Right lobe of liver (tissue), 6 donors: ENCODE results near the gene GLIS2. TPM values are rescaled to one million over a fixed set of nuclear protein-coding genes. Genes with fewer than 3 reads are reported as not detected.

Experiments used
- ATAC-seq, 4 donors: fragments of 200-7000 bp; cut with Tn5 transposase; one replicate each; pipeline ENCODE4 v1.9.1; 2020; ENCODE audit warnings: mild to moderate bottlenecking in 4 of 4, moderate library complexity in 4 of 4
- DNase-seq, 3 donors: peaks; one replicate each; pipeline ENCODE4 v3.0.0-alpha.2; 2020
- H3K27ac ChIP-seq, 3 donors: fragments of 200-600 bp; one replicate each; pipeline ENCODE4 v1.8.0; 2022
- H3K27me3 ChIP-seq, 2 donors: fragments of 200-600 bp; one replicate each; pipeline ENCODE4 v1.8.0; 2022
- H3K36me3 ChIP-seq, 4 donors: fragments of 200-600 bp; sonication (generic) in 1 of 4; one replicate each; pipeline versions ENCODE4 v1.5.1 to v1.8.0; 2017 to 2022; ENCODE audit warnings: control low read depth in 1 of 4
- H3K4me1 ChIP-seq, 4 donors: fragments of 200-600 bp; sonication (generic) in 1 of 4; one replicate each; pipeline versions ENCODE4 v1.5.1 to v1.8.0; 2017 to 2022; ENCODE audit warnings: control low read depth in 1 of 4
- H3K4me3 ChIP-seq, 3 donors: fragments of 200-600 bp; one replicate each; pipeline ENCODE4 v1.8.0; 2022
- H3K9me3 ChIP-seq, 4 donors: fragments of 200-600 bp; sonication (generic) in 1 of 4; one replicate each; pipeline versions ENCODE4 v1.5.1 to v1.8.0; 2017 to 2022; ENCODE audit warnings: control low read depth in 1 of 4
- POLR2A ChIP-seq: fragments of 450-650 bp; IDR thresholded peaks from one replicate; pipeline ENCODE4 v1.6.1; 2017; ENCODE audit warnings: antibody characterized with exemption, mild to moderate bottlenecking
- WGBS: methylation state at CpG from one replicate; pipeline ENCODE4 v1.1.6; 2018; ENCODE audit warnings: low coverage, low lambda C conversion rate; ENCODE audit not compliant: insufficient coverage; ENCODE audit errors: missing lambda C conversion rate; 5-methylcytosine and 5-hydroxymethylcytosine counted together
- intact Hi-C, 2 donors: fragments of 100-400 bp; cut with DNase I; formaldehyde crosslinking; loops; one replicate each; pipeline versions ENCODE4 v1.11.2 to v1.14.1; 2022
- total RNA-seq, 6 experiments: library from RNA; depleted of rRNA in 2 of 6; stranded (reverse); fragments of >200 nt in 2 of 6; fragmentation: NEBNext Ultra II Directional in 3 of 6; extraction: Animal tissue kit (Norgen Biotek cat#: 25700) in 3 of 6; gene quantifications; one replicate each; pipeline versions ENCODE4 v1.1.0 to v1.2.4, GENCODE V29; 2016 to 2023
- TF ChIP-seq, protein P1 (sequence below), 4 donors: fragments of 200-600 bp in 3 of 4; fragments of 450-650 bp in 1 of 4; IDR thresholded peaks; one replicate each; pipeline versions ENCODE4 v1.5.1 to v1.8.0; 2016 to 2022; ENCODE audit warnings: antibody characterized with exemption in 4 of 4, mild to moderate bottlenecking in 2 of 4
- donor health status: DM: no; HTN: yes; CAD: no.
- donor health status: DM: no; HTN: no; CAD: no.
- donor health status: DM: no; HTN: no; CAD: no.
- donor health status: DM: no; HTN: yes; CAD: no.
- donor health status: DM: no; HTN: yes; CAD: no.

The GLIS2 gene
- total RNA-seq, 6 experiments from 2014 or later = 0.79 to 2.6 (median 1.4) TPM

DNA sequence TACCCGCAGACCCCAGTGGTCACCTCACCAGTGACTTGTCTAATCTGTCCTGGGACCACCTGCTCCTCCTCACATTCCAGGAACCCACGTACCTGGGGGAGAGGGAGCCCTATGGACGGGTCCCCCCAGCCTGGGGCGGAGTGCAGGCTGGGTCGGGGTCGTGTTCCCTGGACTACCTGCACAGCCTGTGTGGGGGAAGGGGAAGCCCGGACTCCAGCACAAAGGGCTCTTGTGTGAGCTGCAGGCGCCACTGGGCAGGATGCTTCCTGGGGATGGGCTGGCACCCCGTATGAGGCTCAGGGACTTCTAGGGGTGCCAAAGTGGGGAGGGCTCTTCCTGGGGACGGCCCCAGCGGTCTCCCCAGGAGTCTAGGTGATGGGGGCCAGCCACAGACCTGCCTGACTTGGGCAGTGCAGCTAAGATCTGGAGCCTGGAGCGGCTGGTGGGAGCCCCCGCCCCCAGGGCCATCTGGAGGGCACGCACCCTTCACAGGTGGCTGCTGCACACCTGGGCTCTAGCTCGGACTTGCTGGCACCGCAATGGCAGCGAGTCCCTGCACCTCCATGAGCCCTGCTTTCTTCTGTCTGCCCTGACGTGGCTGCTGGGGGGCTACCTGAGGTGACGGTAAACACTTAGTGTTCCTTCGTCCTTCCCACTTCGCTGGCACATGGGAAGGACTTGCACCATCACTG lies 63.3 kb downstream of the GLIS2 start:
- Histone ChIP-seq H3K4me1 (peaks cover 0 to 69% (median 23%) of the 10 kb centered on the region in 4 donors), H3K27ac (no peak overlapping the region), H3K36me3 (peaks cover 0 to 26% (median 9%) of the 10 kb centered on the region in 4 donors), H3K9me3 (no peaks in the 10 kb centered on the region), H3K27me3 (no peaks in the 10 kb centered on the region), H3K4me3 (no peak overlapping the region)
- intact Hi-C loops = no loop called here
- DNase-seq = no peak
- no CpG with 5 or more reads among the region's 21 CpGs for WGBS
- no peak for ATAC-seq
- TF ChIP-seq, protein P1, sequence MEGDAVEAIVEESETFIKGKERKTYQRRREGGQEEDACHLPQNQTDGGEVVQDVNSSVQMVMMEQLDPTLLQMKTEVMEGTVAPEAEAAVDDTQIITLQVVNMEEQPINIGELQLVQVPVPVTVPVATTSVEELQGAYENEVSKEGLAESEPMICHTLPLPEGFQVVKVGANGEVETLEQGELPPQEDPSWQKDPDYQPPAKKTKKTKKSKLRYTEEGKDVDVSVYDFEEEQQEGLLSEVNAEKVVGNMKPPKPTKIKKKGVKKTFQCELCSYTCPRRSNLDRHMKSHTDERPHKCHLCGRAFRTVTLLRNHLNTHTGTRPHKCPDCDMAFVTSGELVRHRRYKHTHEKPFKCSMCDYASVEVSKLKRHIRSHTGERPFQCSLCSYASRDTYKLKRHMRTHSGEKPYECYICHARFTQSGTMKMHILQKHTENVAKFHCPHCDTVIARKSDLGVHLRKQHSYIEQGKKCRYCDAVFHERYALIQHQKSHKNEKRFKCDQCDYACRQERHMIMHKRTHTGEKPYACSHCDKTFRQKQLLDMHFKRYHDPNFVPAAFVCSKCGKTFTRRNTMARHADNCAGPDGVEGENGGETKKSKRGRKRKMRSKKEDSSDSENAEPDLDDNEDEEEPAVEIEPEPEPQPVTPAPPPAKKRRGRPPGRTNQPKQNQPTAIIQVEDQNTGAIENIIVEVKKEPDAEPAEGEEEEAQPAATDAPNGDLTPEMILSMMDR (IDR thresholded peaks at IDR 0.05) = no peak
- TF ChIP-seq POLR2A = no peak

DNA sequence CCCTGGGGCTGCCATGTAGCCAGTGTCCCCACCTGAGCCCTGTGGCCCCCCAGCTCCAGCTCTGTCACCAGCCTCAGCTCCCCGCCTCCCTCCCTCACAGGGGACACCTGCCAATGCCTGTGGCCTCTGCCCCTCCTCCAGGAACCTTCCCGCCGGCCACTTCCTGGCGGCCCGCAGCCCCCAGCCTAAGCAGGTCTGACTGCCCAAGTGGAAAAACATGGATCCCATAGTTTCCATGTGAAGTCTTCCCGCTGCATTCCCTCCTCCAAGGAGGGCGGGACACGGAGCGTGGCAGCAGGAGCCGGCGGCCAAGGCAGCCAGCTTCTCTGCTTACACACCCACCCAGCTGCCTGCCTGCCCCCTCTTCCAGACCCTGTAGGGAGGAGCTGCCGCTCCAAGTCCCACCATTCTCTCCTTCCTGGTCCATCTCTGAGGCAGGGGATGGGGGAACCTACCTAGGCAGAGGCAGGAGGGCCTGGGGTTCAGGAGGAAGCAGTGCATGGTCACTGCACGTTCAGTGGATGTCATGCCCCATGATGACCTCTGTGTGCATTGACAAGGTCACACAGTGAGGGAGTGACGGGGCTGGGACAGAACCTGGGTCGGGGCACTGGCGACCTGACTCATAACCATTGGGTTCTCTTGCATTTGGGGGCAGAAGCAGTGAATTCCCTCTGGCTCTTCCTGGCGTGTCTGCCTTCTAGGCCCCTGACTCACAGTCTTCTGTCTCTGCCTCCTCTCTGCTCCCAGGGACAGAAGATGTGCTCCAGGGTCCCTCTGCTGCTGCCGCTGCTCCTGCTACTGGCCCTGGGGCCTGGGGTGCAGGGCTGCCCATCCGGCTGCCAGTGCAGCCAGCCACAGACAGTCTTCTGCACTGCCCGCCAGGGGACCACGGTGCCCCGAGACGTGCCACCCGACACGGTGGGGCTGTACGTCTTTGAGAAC lies 64.5 kb downstream of the GLIS2 start:
- H3K9me3 ChIP-seq = no peaks in the 10 kb centered on the region
- no peak for DNase-seq
- H3K4me3 ChIP-seq = no peak overlapping the region
- ATAC-seq = no peak
- H3K27ac ChIP-seq = no peak overlapping the region
- TF ChIP-seq POLR2A = no peak
- TF ChIP-seq, protein P1 (IDR thresholded peaks at IDR 0.05) = no peak
- peaks cover 0 to 26% (median 9%) of the 10 kb centered on the region in 4 donors for H3K36me3 ChIP-seq
- peaks cover 0 to 57% (median 15%) of the 10 kb centered on the region in 4 donors for H3K4me1 ChIP-seq
- WGBS = 93% methylated on average over 3 of the region's 26 CpGs
- H3K27me3 ChIP-seq = no peaks in the 10 kb centered on the region
- intact Hi-C loops = no loop called here

DNA sequence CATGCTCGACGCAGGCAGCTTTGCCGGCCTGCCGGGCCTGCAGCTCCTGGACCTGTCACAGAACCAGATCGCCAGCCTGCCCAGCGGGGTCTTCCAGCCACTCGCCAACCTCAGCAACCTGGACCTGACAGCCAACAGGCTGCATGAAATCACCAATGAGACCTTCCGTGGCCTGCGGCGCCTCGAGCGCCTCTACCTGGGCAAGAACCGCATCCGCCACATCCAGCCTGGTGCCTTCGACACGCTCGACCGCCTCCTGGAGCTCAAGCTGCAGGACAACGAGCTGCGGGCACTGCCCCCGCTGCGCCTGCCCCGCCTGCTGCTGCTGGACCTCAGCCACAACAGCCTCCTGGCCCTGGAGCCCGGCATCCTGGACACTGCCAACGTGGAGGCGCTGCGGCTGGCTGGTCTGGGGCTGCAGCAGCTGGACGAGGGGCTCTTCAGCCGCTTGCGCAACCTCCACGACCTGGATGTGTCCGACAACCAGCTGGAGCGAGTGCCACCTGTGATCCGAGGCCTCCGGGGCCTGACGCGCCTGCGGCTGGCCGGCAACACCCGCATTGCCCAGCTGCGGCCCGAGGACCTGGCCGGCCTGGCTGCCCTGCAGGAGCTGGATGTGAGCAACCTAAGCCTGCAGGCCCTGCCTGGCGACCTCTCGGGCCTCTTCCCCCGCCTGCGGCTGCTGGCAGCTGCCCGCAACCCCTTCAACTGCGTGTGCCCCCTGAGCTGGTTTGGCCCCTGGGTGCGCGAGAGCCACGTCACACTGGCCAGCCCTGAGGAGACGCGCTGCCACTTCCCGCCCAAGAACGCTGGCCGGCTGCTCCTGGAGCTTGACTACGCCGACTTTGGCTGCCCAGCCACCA lies 65.4 kb downstream of the GLIS2 start:
- H3K36me3 ChIP-seq = peaks cover 0 to 26% (median 9%) of the 10 kb centered on the region in 4 donors
- WGBS = no CpG with 5 or more reads among the region's 59 CpGs
- H3K4me1 ChIP-seq = peaks cover 0 to 48% (median 11%) of the 10 kb centered on the region in 4 donors

More for the DNA sequence above, 65.4 kb downstream of the GLIS2 start:
- no peak overlapping the region for H3K4me3 ChIP-seq
- TF ChIP-seq, protein P1 (IDR thresholded peaks at IDR 0.05) = no peak
- no peak for TF ChIP-seq POLR2A
- intact Hi-C loops = no loop called here
- DNase-seq (peak in 2 of 3 donors; percentile 34 to 79), ATAC-seq (peak in 1 of 4 donors; percentile 55)
- no peak overlapping the region for H3K27ac ChIP-seq
- H3K27me3 ChIP-seq = no peaks in the 10 kb centered on the region
- no peaks in the 10 kb centered on the region for H3K9me3 ChIP-seq
